ENCODE measurements around the gene CEP97.
"Not testable (repeated sequence)": the region's sequence is repeated elsewhere in the genome, so short reads cannot be mapped to it uniquely, and the experiment has no call there.

CEP97 gene

DNA sequence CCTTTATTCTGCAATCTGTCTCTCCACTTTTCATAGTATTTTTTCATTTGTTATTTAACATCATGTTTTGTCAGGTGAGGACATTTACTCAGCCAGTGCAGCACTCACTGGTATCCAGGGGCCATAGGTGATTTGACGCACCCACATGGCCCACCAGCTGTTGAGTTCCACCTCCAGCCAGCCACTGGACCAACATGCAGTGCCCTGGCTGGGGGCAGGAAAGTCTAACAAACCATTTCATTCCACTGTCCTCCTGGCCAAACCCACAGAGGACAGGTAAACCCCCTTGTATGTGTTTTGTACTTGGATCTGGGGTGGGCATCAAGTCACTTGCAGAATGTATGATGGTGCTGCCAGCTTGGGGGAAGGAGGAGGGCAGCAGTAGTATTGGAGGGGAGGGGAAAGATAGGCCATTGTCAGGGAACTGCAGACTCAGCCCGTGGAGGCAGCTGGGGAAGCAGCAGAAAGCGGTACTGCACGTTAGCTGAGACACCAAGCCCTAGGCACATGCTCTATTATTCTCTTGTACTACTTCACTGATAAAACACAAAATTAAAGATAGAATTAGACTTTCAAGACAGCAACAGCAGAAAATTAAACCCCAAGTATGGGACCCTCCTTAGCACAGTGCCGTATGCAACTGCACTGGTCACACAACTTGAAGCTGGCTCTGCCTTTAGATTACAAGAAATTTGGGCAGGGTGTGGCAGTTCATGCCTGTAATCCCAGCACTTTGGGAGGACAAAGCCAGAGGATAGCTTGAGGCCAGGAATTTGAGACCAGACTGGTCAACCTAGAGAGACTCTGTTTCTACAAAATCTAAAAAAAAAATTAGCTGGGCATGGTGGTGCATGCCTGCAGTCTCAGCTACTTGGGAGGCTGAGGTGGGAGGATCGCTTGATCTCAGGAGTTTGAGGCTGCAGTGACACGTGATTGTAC, 22.4 kb upstream of the CEP97 start:
- in situ Hi-C loops (cut with MboI; ENCODE audit: low sequenced_read_pairs) = no loop called here

DNA sequence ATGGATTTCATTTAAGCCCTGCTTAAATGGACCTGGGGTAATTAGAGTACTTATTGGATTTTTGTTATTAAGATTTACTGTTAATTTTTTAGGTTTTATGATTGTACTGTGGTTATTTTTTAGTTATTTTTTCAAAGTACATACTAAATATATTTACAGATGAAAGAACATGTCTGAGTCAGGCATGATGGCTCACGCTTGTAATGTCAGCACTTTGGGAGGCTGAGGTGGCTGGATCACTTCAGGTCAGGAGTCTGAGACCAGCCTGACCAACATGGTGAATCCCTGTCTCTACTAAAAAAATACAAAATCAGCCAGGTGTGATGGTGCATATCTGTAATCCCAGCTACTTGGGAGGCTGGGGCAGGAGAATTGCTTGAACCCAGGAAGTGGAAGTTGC, 21.7 kb upstream of the CEP97 start:
- in situ Hi-C loops (cut with MboI; ENCODE audit: low sequenced_read_pairs) = no loop called here

DNA sequence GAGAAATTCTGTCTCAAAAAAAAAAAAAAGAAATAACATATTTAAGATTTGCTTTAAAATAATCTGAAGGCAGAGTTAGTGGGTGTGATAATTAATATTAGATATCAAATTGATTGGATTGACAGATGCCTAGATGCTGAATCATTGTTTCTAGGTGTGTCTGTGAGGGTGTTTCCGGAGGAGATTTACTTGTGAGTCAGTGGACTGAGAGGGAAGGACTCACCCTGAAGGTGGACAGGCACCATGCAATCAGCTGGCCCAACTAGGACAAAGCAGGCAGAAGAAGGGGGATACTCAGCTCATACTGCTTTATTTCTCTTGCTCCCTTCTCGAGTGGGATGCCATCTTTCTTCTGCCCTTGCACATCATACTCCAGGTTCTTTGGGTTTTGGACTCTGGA, 21.2 kb upstream of the CEP97 start:
- in situ Hi-C loops (cut with MboI; ENCODE audit: low sequenced_read_pairs) = no loop called here

DNA sequence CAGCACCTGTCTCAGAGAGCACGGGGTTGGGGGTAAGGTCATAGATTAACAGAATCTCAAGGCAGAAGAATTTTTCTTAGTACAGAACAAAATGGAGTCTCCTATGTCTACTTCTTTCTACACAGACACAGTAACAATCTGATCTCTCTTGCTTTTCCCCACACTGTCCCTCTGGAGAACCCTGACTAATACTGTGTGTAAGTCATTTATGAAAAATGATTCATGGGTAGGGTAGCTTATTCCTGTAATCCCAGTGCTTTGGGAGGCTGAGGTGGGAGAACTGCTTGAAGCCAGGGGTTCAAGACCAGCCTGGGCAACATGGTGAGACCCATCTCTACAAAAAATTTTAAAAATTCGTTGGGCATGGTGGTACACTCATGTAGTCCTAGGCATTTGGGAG, 19.8 kb upstream of the CEP97 start:
- in situ Hi-C loops (cut with MboI; ENCODE audit: low sequenced_read_pairs) = not testable (repeated sequence)

DNA sequence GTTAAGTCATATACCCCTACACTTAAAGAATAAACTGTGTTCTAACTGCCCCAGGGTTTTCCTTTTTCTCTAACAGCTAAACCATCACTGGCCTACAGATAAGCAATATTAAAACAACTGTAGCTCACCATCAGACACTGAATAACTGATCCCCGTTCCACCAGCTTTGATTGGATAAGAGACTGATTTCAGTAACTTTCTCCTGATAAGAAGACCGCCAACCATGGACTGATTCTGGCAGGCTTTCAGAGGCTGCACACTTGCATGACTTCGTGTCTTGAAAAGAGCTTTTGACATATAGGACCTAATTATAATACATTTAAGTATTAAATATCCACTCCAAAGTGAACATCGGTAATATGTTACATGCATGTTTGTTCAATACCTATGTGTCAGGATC, 15.3 kb upstream of the CEP97 start:
- in situ Hi-C loops (cut with MboI; ENCODE audit: low sequenced_read_pairs) = no loop called here

DNA sequence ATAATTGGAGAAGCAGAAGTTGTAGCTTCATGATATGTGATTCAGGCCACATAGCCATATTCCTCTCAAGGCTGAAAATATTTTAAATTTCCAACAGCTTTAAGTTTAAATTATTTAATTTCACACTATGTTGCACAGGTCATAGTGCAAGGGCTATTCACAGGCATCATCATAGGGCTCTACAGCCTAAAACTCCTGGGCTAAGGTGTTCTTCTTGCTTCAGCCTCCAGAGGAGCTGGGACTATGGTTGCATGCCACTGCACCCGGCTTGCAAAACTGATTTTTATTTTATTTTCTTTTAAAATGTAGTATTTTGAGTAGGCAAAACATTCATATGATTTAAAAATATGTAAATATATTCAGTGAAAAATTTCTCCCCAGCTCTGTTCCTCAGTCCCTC, 6.0 kb upstream of the CEP97 start:
- in situ Hi-C loops (cut with MboI; ENCODE audit: low sequenced_read_pairs) = no loop called here

DNA sequence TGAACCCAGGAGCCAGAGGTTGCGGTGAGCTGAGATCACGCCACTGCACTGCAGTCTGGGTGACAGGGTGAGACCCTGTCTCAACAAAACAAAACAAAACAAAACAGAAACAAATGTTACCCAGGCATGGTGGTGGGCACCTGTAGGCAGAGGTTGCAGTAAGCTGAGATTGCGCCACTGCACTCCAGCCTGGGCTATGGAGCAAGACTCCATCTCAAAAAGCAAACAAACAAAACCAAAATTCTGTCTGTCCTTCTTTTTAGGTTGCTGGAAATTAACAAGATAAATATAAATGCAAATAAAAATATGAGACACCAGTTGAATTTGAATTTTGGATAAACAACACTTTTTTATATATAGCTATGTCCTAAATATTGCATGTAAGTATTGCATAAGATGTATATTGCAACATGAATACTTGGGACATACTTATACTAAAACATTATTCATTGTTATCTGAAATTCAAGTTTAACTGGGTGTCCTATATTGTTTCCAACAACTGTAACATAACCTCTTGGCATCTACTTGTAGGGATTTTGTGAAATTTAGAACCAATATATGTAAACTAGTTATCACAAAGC, 4.7 kb upstream of the CEP97 start:
- in situ Hi-C loops (cut with MboI; ENCODE audit: low sequenced_read_pairs) = no loop called here

DNA sequence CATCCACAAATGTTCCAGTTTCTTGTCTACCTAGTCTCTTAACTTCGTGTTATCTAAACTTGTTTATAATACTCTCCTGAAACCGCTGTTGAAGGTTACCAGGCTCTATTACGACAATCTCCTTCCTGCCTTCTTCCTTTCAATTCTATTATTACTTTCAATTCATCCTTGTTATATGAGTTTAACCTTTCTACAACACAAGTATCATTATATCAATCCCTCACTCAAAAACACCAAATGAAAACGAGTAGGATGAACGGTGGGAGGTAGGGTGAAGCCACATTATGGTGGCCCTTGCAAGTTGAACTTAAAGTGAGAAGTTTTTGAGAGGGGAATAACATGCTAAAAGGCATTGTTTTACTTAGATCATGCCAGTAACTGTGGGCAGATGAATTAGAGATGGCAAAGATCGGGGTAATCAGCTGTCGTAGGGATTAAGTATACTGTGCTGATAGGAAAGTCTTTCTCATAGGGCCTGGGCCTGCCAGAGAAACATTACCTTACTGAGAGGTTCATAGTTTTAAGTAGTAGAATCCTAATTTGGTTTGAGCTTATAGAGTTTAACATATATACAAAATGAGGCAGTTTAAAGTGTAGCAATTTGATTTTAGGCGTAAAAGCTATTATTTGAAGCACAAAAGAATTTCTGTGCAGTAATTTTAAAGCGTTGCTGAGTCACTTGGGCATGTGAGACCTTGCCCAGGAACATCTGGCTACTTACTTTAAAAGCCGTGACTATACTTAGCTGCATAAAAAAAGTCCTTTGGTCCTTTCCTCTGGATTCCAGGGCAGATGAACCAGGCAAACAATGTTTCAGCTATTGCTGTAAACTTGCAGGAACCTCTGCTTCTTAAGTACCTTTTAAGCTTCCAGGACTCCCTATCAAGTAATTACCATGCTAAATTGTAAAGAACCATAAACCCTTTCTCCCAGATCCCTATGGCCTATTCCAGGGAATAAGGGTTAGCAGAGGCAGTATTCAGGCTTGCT, 3.3 kb upstream of the CEP97 start:
- in situ Hi-C loops (cut with MboI; ENCODE audit: low sequenced_read_pairs) = no loop called here

DNA sequence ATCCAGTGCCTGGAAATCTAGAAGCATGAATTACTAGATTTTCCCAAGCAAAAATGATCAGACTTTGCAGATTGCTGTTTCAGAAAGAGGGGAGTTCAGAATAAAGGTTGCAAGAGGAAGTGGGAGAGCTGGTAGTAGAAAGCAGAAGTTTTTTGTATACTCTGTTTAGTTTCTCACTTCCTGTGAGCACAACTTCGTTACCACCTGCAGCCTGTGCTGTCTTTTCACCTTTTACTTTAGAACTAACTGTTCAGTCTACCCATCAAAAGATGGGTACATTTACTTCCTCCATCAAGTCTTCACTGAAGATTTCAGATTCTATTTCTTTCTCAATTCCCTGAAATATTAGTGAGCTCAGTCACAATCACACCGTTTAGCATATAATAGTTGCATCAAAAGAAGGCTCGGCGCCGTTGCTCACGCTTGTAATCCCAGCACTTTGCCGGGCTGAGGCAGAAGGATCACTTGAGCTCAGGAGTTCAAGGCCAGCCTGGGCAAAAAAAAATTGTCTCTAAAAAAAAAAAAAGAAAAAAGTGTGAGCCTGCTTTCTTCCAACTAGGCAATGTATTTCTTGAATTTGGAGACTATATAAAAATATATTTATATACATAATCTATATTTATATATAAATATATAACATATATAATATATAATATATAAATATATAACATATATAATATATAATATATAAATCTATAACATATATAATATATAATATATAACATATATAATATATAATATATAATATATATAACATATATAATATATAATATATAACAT, 1.8 kb upstream of the CEP97 start:
- in situ Hi-C loops (cut with MboI; ENCODE audit: low sequenced_read_pairs) = no loop called here

DNA sequence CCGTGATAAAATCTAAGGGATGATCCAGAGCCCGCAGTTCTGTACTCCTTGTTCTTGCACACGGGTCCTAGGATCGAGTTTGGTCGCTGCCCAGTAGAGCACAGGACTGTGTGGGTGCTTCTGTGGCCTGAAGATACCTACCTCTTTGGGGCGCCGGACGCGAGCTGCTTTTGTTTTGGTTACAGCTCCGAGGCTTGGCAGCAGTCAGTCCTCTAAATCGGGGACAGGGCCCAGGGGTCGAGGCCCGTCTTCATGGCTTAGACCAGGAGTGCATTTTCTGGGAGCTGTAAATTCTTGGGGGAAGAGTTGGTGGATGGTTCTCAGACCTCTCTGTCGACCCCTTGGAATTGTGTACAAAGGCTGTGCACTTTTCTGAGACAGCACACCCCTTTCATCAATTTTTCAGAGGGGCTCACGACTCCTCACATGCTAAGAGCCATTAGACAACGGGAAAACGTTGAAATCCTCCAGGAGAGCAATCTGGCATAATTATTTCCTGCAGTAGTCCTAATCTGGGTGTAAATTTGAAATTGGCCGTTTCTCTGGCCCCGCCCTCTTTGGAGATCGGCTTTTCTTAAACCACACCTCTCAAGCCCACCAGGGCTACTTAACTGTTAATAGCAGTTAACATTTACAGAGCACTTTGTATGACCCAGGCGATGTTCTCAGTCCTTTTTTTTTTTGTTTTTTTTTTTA, 928 bp downstream of the CEP97 start:
- in situ Hi-C loops (cut with MboI; ENCODE audit: low sequenced_read_pairs) = no loop called here

DNA sequence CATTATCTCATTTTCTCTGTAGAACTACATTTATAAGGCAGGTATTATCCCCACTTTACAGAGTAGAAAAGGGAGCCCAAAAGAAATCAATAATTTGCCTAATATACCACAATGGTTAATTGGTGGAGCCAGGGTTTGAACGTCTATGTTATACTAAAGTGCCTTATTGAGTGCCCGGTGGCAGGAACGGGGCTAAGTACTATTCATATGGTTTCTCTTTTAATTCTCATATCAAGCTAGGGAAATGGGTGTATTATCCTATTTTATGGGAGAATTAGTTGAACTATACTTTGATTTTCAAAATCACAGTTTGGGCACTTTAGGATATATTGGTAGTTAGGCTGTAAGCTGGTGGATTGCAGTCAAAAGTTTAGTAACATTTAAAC, 1.5 kb downstream of the CEP97 start:
- in situ Hi-C loops (cut with MboI; ENCODE audit: low sequenced_read_pairs) = no loop called here

DNA sequence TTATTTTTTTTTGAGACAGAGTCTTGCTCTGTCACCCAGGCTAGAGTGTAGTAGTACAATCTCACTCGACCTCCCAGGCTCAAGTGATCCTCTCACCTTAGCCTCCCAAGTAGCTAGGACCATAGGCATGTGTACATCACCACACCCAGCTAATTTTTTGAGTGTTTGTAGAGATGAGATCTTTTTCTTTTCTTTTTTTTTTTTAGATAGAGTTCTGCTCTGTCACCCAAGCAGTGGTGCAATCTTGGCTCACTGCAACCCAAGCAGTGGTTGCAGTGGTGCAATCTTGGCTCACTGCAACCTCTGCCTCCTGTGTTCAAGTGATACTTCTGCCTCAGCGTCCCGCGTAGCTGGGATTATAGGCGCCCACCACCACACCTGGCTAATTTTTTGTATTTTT, 5.2 kb downstream of the CEP97 start:
- in situ Hi-C loops (cut with MboI; ENCODE audit: low sequenced_read_pairs) = no loop called here

DNA sequence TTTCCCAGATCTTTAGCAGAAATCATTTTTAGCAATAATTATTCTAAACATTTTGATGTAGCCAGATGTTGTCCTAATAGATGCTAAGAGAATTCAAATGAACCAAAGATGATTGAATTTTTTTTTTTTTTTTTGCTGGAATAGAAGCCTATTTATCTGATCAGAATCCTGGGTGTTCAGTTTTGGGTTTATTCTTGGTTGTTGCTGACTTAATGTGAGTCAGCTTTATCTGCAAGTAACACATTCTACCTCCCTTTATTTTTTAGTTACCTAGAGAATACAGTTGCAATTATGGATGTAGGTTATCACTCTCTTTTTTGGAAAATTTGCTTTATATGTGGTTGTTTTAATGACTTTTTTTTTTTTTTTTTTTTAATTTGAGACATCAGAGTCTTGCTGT, 6.4 kb downstream of the CEP97 start:
- in situ Hi-C loops (cut with MboI; ENCODE audit: low sequenced_read_pairs) = no loop called here

DNA sequence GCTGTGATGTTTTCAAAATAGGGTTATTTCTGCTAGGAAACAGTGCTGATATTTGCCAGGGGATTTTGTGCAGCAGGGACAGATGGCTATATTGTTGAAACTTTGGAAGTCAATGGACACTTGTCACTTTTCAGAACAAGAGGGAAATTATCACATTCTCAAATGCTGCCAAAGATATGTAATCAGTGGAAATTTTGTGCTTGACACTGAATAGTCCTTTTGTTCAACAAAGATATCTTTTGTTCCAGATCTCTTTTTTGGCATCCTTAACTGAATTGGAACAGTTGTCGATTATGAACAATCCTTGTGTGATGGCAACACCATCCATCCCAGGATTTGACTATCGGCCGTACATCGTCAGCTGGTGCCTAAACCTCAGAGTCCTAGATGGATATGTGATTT, 7.8 kb downstream of the CEP97 start:
- in situ Hi-C loops (cut with MboI; ENCODE audit: low sequenced_read_pairs) = no loop called here

DNA sequence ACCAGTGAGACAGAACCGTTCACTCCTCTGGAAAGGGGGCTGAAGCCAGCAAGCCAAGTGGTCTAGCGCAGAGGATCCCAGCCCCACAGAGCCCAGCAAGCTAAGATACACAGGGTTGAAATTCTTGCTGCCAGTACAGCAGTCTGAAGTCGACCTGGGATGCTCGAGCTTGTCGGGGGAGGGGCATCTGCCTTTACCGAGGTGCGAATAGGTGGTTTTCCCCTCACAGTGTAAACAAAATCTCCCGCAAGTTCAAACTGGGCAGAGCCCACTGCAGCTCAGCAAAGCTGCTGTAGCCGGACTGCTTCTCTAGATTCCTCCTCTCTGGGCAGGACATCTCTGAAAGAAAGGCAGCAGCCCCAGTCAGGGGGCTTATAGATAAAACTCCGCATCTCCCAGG, 11.4 kb downstream of the CEP97 start:
- in situ Hi-C loops (cut with MboI; ENCODE audit: low sequenced_read_pairs) = no loop called here

DNA sequence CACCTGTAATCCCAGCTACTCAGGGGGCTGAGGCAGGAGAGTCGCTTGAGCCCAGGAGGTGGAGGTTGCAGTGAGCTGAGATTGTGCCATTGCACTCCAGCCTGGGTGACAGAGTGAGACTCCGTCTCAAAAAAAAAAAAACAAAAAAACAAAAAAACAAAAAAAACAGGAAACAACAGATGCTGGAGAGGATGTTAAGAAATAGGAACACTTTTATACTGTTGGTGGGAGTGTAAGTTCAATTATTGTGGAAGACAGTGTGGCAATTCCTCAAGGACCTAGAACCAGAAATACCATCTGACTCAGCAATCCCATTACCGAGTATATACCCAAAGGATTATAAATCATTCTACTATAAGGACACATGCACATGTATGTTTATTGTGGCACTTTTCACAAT, 17.5 kb downstream of the CEP97 start:
- in situ Hi-C loops (cut with MboI; ENCODE audit: low sequenced_read_pairs) = not testable (repeated sequence)

DNA sequence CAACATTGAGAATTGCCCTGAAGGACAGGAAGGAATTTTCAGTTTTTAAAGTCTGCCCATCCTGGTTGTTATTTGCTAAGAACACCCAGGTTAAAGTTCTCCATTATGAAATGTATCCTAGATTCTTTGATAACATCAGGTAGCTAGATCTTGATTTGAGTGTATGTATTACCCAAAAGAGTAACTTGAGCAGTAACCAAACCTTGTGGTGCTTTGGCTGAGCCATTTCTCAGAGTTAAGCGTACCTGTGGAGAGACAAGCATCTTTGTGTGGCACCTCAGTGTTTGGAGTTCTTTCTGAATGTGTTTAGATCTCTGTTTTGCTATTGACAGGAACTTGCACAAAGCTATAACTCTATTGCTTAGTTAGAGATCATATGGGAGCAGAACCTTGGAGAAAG, 20.4 kb downstream of the CEP97 start:
- in situ Hi-C loops (cut with MboI; ENCODE audit: low sequenced_read_pairs) = no loop called here

DNA sequence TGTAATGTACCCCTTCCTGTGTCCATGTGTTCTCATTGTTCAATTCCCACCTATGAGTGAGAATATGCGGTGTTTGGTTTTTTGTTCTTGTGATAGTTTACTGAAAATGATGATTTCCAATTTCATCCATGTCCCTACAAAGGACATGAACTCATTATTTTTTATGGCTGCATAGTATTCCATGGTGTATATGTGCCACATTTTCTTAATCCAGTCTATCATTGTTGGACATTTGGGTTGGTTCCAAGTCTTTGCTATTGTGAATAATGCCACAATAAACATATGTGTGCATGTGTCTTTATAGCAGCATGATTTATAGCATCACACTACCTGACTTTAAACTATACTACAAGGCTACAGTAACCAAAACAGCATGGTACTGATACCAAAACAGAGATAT, 21.5 kb downstream of the CEP97 start:
- in situ Hi-C loops (cut with MboI; ENCODE audit: low sequenced_read_pairs) = not testable (repeated sequence)

DNA sequence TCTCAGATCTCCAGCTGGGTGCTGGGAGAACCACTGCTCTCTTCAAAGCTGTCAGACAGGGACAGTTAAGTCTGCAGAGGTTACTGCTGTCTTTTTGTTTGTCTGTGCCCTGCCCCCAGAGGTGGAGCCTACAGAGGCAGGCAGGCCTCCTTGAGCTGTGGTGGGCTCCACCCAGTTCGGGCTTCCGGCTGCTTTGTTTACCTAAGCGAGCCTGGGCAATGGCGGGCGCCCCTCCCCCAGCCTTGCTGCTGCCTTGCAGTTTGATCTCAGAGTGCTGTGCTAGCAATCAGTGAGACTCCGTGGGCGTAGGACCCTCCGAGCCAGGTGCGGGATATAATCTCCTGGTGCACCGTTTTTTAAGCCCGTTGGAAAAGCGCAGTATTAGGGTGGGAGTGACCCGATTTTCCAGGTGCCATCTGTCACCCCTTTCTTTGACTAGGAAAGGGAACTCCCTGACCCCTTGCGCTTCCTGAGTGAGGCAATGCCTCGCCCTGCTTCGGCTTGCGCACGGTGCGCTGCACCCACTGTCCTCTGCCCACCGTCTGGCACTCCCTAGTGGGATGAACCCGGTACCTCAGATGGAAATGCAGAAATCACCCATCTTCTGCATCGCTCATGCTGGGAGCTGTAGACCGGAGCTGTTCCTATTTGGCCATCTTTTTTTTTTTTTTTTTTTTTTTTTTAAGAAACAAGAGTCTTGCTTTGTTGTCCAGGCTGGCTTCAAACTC, 29.1 kb downstream of the CEP97 start:
- in situ Hi-C loops (cut with MboI; ENCODE audit: low sequenced_read_pairs) = not testable (repeated sequence)
